Right lobe of liver (tissue), 4 donors: ENCODE measurements around the gene CSF1R.

Experiments used
- CTCF ChIP-seq, 4 donors: fragments of 200-600 bp in 3 of 4; fragments of 450-650 bp in 1 of 4; IDR thresholded peaks; one replicate each; pipeline versions ENCODE4 v1.5.1 to v1.8.0; 2016 to 2022; ENCODE audit warnings: antibody characterized with exemption in 4 of 4, mild to moderate bottlenecking in 2 of 4
- POLR2A ChIP-seq: fragments of 450-650 bp; IDR thresholded peaks from one replicate; pipeline ENCODE4 v1.6.1; 2017; ENCODE audit warnings: antibody characterized with exemption, mild to moderate bottlenecking
- donor health status: DM: no; HTN: no; CAD: no.
- donor health status: DM: no; HTN: no; CAD: no.
- donor health status: DM: no; HTN: yes; CAD: no.

GRCh38 chr5:150057052-150057451, 29.3 kb downstream of the CSF1R start:
- TF ChIP-seq CTCF (IDR thresholded peaks at IDR 0.05) (no peak), POLR2A (no peak)
